ENCODE measurements around the gene VKORC1.
"Not testable (repeated sequence)": the region's sequence is repeated elsewhere in the genome, so short reads cannot be mapped to it uniquely, and the experiment has no call there.

VKORC1 gene

DNA sequence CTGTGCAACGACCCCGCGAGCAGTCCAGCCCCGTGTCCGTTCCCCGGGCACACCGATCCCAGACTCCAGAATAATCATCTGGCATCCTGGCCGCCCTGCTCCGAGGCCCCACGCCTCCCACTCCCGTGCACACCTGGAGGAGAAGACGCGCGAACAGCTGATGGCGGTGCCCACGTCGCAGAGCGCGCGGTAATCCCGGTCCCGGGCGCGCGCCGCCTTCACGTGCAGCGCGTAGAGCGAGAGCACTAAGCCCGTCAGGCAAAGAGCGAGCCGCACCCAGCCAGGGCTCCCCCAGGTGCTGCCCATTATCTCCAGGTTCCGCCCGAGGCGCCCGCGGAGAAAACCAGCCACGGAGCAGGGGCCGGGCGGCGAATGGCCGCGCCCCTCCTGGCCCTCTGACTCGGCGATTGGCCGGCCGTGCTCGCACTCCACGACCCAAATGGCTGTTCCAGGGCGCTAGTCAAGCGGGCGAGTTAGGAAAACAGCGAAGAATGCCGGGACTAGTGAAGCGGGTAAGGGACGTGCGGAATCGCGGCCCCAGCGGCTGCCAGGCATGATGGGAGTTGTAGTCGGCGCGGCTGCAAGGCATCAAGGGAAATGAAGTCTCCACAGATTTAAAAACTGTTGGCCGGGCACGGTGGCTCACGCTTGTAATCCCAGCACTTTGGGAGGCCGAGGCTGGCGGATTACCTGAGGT is at the start of gene VKORC1:
VKORC1 (minus strand) TSS at position 374 of the 697 bp plus-strand sequence; CDS start at position 306, 68 bp downstream.
- peak; percentile 98 for DNase-seq (ENCODE audit: low read depth)

DNA sequence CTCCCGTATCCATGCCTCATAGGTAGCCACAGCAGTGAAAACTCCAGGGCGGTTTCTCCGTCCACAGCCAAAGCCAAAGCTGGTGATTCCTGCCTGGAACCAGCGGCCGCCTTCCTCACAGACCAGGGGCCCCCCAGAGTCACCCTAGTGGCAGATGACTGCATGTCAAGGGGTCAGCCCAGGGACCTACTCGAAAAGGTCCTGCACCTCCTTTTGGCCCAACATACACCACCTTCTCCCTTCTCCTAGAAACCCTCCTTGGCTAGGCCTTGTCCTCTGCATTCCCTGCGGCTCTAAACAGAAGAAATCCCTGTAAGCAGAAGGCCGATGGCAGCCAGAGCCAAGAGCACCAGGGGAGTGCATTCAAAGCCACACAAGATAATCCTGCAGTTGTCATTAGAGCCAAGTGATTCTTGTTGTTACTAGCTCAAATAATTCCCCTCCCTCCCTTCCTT is 49.1 kb upstream of the VKORC1 start:
- no peak for DNase-seq (ENCODE audit: low read depth)

DNA sequence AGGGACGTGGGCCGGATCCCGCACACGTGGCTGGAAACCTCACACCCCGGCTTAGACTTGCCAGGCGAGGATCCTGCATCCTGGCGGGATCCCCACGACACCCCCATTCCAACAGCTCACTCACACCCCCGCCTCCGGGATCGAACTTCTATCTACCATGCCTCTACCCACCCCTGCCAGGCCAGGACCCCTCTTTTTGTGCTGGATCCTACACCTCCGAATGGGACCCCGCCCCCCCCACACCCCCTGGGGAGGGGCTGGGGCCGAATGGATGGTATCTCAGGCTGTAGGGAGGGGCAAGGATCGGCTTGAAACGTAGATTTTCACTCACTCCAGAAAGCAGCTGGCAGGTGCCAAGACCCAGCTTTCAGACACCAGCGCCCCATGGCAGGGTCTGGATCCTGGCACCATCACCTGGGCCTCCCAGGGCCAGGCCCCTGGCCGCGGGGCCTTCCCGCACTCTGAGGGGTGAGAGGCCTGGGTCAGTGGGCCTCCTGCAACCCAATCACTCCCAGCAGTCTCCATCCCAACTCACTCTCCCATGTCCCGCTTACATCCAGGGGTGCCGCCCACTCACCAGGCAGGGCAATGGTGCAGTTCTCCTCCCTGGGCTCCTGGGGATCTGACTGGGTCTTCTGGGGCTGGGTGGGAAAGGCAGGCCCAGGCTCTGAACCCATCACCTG is 48.6 kb upstream of the VKORC1 start:
- no peak for DNase-seq (ENCODE audit: low read depth)

DNA sequence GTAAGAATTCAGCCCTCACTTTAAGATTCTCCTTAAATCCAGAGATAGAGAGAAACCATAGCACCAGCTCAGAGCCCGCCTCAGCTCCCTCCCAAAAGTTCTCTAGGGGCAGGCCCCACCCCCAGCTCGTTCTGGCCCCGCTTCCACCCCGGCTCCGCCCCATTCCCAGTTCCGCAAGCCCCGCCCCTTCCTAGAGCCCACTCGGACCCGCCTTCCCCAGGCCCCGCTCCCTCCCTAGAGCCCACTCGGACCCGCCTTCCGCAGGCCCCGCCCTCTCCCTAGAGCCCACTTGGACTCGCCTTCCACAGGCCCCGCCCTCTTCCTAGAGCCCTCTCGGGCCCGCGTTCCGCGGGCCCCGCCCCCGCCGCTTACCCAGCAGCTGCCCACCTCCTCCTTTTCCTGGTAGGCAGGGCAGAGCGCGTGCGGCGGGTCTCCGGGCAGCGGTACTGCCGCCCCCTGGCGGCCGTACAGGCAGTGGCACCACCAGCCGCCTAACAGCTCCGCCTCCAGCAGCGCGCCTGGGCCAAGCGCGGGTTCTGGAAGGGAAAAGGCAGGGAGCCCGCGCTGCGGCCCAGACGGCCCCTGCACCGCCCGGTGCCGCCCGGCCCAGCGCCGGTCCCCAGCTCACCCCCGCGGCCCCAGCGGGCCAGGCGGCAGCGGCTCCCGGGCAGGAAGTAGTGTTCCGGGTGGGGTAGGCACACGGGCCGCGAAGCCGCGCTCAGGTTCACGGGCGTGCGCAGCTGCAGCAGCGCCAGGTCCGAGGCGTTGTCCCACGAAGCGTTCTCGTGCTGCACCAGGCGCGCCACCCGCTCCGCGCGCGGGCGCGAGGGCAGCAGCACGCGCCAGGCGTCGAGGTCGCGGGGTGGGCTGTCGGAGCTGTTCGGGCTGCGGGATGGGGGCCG is 47.8 kb upstream of the VKORC1 start:
- peak; percentile 96 for DNase-seq (ENCODE audit: low read depth)

DNA sequence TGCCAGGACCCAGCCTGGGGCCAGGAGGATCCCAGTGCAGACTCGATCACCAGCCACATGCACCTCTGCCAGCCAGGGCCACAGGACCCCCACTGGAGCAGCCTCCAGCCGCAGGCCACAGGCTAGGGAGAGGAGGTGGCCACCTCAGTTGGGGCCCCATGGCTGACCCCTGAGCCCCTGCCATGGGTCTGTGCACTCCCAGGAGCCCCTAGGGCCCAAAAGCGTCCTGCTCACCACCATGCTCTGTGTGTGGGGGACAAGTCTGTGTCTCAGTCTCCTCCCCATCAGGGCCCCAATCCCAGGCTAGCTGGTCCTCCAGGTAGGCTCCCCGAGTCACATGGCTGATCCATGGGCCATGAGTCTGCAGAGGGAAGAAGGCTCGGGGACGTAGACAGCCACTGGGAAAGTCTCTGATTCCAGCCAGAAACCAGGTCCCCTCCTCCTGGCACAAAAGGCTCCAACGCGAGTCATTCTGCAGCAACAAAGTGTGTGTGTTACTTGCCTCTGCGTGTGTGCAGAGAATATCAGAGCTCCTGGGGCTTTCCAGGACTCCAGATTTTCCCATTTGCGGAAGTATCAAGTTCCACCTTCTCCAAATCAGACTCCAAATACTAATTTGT is 47.0 kb upstream of the VKORC1 start:
- DNase-seq (ENCODE audit: low read depth) = peak; percentile 63

DNA sequence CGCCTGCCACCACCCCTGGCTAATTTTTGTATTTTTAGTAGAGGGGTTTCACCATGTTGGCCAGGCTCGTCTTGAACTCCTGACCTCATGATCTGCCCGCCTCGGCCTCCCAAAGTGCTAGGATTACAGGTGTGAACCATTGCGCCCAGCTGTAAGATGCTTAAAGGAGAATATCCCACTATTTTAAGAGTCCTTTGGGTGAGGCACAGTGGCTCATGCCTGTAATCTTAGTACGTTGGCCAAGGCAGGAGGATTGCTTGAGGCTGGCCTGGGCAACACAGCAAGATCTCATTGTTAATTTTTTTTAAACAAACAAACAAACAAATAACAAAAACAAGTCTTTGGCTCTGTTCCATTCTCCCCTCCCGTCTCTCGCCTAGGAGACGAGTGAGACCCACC is 46.5 kb upstream of the VKORC1 start:
- DNase-seq (ENCODE audit: low read depth) = not testable (repeated sequence)

DNA sequence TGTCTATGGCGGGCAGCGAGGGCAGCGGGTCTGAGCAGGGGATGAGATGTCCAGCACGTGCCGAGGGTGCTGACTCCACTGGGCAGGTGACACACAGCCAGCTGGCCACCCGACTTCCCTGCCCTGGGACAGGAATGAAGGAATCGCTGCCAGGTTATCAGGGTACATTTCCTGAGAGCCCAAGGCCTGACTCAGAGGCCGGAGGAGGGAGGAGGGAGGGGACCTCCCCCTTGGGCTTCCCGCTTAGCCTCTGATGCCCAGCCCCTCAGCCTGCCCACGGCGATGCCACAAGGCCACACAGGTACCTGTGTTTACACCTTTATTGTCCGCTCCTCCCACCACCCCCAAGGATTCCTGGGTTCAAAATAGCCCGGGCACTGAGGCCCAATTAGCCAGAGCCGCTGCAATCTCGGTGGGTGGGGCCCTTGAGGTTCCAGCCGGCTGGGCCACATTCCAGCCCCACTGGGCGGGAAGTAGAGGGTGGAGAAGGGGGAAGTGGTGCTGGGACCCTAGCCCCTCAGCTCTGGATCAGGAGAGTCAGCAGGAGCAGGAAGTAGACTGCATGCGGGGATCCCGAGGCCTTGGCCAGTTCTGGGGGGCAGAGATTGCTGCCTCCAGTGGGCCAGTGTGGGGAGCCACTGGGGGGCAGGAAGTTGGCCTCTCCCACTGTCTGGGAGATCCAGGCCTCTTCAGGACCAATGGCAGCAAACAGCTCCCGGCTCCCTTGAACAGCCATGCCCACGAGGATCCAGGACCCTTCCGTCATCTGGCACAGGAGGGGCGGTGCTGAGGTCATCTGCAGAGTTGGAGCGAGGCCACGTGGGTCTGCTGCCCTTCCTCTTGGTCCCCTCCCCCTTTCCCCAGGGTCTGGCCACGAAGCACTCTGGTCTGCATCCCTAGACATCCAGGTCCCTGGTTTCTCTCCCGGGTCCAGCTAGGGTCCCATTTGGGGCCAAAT is 44.3 kb upstream of the VKORC1 start:
- peak; percentile 78 for DNase-seq (ENCODE audit: low read depth)

DNA sequence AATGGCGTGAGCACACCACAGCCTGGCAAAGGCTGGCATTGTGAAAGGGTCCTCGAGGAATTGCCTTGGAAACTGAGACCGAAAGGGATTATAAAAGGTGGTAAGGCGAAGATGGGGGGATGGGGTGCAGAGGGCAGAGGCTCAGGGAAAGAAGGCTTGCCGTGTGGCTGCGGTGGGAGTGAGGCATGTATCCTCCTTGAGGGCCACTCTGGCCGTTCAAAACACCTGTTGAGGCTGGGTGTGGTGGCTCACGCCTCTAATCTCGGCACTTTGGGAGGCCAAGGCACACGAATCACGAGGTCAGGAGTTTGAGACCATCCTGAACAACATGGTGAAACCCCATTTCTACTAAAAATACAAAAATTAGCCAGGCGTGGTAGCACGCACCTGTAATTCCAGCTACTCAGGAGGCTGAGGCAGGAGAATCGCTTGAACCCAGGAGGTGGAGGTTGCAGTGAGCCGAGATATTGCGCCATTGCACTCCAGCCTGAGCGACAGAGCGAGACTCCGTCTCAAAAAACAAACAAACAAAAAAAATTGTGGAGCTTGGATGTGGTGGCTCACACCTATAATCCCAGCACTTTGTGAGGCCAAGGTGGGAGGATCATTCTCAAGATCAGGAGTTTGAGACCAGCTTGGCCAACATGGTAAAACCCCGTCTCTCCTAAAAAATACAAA is 42.4 kb upstream of the VKORC1 start:
- DNase-seq (ENCODE audit: low read depth) = not testable (repeated sequence)

DNA sequence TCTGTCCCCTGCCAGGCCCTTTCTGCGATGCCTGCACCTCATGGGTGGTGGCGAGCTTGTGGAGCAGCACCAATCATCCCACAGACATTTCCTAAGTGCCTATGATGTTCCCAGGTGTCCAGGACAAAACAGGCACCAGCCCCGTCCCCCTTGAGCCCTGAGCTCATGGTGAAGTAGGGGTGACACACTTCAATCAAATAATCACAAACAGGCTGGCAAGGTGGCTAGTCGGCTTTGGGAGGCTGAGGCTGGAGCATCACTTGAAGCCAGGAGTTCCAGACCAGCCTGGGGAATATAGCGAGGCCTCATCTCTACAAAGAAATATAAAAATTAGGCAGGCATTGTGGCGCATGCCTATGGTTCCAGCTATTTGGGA is 41.7 kb upstream of the VKORC1 start:
- DNase-seq (ENCODE audit: low read depth) = no peak

DNA sequence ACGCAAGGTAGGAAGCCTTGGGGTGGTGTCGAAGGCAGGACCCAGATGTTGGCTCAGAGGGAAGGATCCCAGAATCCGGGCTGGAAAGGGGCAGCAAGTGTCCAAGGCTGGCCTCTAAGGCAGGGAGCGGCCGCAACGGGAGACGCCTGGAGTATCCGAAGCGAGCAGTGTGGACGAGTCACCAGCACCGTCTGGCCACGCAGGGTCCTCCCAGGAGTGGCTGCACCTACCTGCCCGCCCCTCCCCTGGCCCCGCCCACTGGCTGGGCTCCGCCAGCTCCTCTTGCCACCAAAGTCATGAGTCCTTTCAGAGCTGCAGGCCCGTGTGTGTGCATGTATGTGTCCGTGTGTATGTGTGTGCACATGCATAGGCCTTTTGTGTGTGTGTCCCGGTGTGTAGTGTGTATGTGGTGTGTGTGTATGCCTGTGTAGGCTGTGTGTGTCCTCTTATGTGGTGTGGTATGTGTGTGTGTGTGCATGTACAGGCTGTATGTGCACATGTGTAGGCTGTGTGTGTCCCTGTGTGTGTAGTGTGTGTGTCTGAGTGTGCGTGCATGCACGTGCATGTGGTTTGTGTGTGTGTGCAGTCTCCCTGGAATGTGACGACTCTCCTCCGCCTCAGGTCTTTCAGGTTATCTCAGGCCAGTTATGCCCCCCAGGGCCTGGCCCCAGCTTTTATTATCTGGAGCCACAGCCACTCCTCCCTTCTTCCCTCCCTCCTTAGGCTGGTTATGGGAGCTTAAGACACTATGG is 41.1 kb upstream of the VKORC1 start, which contains the start of gene PRSS8:
PRSS8 (minus strand) TSS at position 193 of the 752 bp plus-strand sequence. CDS start 229 bp downstream, outside the sequence.
- no peak for DNase-seq (ENCODE audit: low read depth)

DNA sequence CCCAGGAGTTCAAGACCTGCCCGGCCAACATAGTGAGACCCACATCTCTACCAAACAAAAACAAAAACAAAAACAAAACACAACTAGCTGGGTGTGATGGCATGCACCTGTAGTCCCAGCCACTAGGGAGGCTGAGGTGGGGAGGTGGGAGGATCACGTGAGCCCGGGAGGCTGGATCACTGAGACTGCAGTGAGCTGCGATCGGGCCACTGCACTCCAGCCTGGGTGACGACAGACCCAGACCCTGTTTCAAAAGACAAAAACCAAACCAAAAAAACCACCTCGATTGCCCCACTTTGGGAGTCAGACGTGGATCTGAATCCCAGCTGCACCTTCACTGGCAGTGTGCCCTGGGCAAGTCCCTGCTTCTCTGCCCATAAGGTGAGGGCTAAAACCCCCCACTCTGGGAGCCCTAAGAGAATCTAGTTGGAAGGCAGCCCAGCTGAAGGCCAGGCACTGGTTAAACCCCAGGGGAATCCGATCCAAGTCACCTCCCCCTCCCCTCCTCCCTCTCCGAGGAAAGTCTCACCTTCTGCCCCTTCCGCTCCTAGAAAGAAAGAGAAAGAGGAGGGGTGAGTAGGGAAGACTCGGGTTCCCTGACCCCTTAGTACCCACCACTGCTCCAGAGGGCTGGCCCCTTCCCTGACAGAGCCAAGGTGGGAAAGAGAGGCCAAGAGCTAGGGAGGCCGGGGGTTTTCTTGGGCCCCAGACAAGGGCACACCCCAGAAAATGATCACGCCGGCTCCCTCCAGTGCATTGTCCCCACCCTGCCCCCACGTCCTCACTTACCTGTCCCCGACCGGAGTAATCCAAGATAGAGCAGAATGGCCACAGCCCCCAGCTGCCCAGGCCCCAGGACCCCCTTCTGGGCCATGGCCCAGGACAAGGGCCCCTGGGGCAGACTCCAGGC is 40.3 kb upstream of the VKORC1 start:
- DNase-seq (ENCODE audit: low read depth) = no peak

DNA sequence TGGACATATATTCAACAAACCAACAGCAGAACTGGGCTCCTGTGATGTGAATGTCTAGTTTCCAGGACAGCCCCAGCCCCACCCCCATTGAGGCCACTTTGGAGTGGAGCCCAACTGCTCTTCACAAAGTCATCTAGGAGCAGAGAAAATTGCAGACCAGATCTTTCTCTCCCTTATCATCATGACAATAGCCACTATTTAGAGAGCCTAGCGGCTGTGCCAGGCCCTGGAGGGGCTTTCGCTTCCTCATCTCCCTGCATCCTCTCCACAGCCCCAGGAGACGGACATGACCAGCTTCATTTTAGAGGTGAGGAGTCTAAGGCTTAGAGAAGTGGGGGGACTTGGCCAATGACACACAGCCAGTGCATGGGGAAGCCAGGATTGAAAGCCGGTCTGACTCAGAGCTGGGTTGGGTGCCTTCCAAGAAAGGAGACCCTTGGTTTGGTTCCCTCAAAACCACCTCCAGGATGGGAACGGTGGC is 39.5 kb upstream of the VKORC1 start:
- no peak for DNase-seq (ENCODE audit: low read depth)

DNA sequence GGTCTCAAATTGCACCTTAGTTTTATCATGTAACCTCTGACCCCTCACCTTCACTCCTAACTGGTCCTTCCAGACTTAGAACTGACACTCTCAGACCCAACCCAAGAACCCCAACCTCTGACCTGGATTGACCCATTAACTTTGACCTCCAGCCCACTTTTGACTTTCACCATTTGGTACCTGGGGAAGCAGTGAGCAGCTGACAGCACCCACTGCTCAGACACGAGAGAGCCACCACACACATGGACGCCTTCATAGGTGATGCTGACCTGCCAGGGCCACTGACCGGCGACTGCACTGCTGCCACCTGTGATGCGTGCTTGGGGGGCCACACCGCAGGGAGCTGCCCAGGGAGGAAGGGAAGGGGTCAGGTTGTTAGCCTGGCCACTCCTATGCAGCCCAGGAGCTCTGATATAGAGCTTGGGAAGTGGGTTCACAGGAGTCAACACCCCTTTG is 38.5 kb upstream of the VKORC1 start:
- no peak for DNase-seq (ENCODE audit: low read depth)

DNA sequence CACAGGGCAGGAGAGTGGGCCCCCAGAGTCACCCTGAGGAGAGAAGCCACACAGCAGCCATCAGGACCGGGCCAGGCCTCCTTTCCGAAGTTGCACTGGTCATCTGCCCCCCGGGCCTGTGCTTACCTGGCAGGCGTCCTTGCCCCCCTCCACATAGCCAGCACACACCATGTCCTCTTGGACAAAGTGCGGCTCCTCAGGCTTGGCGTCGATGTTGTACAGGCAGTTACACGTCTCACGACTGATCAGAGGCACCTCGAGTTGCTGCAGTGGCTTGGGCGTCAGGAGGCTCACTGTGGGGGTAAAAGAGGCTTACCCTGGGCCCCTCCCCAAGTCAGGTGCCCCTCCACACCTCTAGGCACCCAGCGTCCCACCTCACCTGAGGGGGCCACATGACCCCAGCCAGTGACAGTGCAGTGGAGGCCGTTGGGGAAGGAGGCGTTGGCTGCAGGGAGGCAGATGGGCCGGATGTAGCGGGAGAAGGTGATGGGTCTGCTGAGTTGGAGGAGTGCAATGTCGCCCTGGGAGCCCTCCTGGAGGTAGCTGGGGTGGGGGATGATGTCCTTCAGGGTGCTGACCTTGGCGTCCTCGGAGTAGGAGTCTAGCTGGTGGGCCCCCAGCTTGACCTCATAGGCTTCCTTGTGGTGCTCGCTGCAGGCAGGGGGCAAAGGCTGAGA is 37.8 kb upstream of the VKORC1 start:
- no peak for DNase-seq (ENCODE audit: low read depth)

DNA sequence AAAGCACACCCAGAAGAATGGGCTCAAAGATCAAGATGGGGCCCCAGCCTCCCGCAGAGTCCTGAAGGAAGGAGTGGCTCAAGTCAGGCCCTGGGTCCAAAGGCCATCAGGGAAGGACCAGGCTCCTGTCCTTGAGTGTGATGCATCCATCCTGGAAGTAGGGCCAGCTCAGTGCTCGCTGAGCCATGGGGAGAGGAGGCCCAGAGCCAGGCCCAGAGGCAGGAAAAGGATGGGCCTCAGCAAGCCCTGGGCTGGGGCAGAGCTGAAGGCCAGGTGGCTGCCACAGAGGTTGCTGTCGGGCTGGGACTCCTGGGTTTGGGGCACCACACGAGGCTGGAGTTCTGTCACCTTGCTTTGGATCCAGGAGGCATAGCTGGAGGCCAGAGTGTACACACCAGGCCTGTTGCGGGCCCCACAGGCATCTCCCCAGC is 37.3 kb upstream of the VKORC1 start:
- no peak for DNase-seq (ENCODE audit: low read depth)

DNA sequence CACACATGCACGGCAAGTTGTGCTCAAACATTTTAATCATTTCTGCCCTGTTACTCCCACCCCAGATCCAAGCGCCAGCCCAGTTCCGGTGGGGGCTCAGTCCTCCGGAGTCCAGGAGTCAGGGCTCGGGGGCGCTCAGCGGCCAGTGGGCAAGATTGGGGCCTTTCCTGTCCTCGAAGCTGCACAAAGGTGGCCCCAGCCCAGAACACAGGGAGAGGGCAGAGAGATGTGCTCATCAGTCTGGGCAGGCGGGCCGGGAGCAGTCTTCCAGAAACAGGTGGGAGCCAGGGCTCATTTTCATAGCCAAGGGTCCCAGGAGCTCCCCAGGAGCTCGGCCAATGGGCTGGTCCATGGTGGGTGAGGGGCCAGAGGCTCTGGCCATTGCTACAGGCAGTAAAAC is 36.8 kb upstream of the VKORC1 start:
- no peak for DNase-seq (ENCODE audit: low read depth)

DNA sequence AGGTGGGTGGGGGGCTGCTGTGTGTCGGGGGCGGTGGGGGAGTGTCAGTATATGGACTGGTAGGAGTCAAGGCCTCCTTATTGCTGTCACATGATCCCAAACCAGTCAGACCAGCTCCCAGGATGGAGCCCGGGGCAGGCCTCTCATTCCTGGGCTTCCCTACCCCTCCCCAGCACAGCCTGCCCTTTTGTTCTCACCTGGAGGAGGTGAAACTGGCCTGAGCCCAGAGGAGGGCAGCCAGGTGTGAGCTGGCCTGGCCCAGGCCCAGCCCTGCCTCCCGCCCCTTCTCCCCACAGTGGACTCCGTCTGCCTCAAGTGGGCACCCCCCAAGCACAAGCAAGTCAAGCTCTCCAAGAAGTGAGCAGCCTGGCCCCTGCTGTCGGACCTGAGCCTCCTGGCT is 36.3 kb upstream of the VKORC1 start:
- DNase-seq (ENCODE audit: low read depth) = no peak

Data from amniotic epithelial cell (primary cell).